K562 (cell line): Measurements from ENCODE around the gene UFC1. TPM values are rescaled to one million over a fixed set of nuclear protein-coding genes. Genes with fewer than 3 reads are reported as not detected.

Source experiments
- ARID2 ChIP-seq: fragments of 450-650 bp; IDR thresholded peaks from 2 replicates; pipeline ENCODE4 v1.6.1; 2017; ENCODE audit warnings: antibody characterized with exemption, mild to moderate bottlenecking
- KLF1 ChIP-seq: fragments of 450-650 bp; IDR thresholded peaks from 2 replicates; pipeline ENCODE4 v1.6.1; 2016; ENCODE audit warnings: missing genetic modification characterization, missing compliant biosample characterization
- MTF1 ChIP-seq: fragments of 250-450 bp; sonication (Bioruptor Pico); IDR thresholded peaks from 2 replicates; pipeline ENCODE4 v1.9.0; 2021; ENCODE audit warnings: moderate library complexity, mild to moderate bottlenecking, inconsistent platforms, borderline replicate concordance
- NFXL1 ChIP-seq: fragments of 450-650 bp; formaldehyde crosslinking; IDR thresholded peaks from 2 replicates; pipeline ENCODE4 v1.4.0; 2021; ENCODE audit warnings: mild to moderate bottlenecking
- TEAD2 ChIP-seq: fragments of 450-650 bp; IDR thresholded peaks from 2 replicates; pipeline ENCODE4 v1.6.1; 2016; ENCODE audit warnings: missing genetic modification characterization, control low read depth, missing compliant biosample characterization
- ZNF311 ChIP-seq: fragments of 250-450 bp; sonication (Bioruptor Pico); IDR thresholded peaks from 2 replicates; pipeline ENCODE4 v1.4.0; 2020; ENCODE audit warnings: mild to moderate bottlenecking, moderate library complexity
- polyA plus RNA-seq, 8 experiments: library from polyadenylated mRNA; depleted of rRNA in 4 of 8; stranded (reverse) in 5 of 8; unstranded in 3 of 8; fragments of >200 nt; fragmentation: Nextera tagmentation in 2 of 8; fragmentation: Illumina TruSeq in 1 of 8; extraction: Ambion mirVana in 2 of 8; extraction: Trizol in 1 of 8; gene quantifications; 2 replicates each; pipeline versions ENCODE4 v1.2.1 to v1.2.3, GENCODE V29; 2011 to 2014; ENCODE audit warnings: inconsistent platforms in 1 of 8, missing spikeins in 1 of 8
- total RNA-seq, 7 experiments: library from RNA; depleted of rRNA in 6 of 7; stranded (reverse); fragments of >200 nt in 6 of 7; fragmentation: Illumina TruSeq in 2 of 7; extraction: Trizol in 2 of 7; gene quantifications; 2 replicates each; pipeline versions ENCODE4 v1.2.1 to v1.2.3, GENCODE V29; 2011 to 2021; ENCODE audit warnings: low replicate concordance in 1 of 7
- TF ChIP-seq, protein P1 (sequence below), 2 experiments: fragments of 450-650 bp in 1 of 2; sonication (generic) in 1 of 2; formaldehyde crosslinking in 1 of 2; IDR thresholded peaks in 1 of 2; conservative IDR thresholded peaks in 1 of 2; 2 replicates each; pipeline versions ENCODE4 v1.6.1 to v1.8.1; 2016 to 2023; ENCODE audit warnings: mild to moderate bottlenecking in 2 of 2, moderate library complexity in 2 of 2, inconsistent platforms in 1 of 2, missing genetic modification reagents in 1 of 2
- TF ChIP-seq, protein P2 (sequence below), 2 experiments: fragments of 450-650 bp; formaldehyde crosslinking in 1 of 2; IDR thresholded peaks; 2 replicates each; pipeline versions ENCODE4 v1.4.0 to v1.6.1; 2014 to 2020; ENCODE audit warnings: mild to moderate bottlenecking in 2 of 2, borderline replicate concordance in 1 of 2, low read depth in 1 of 2
- TF ChIP-seq, protein P3 (sequence below): fragments of 250-450 bp; sonication (Bioruptor Pico); IDR thresholded peaks from 2 replicates; pipeline ENCODE4 v1.5.0; 2021
- TF ChIP-seq, protein P4 (sequence below): fragments of 450-650 bp; formaldehyde crosslinking; IDR thresholded peaks from 2 replicates; pipeline ENCODE4 v1.4.0; 2020; ENCODE audit warnings: mild to moderate bottlenecking, moderate library complexity
- TF ChIP-seq, protein P5 (sequence below), 2 experiments: IDR thresholded peaks; 2 replicates each; pipeline ENCODE4 v1.6.1; 2011; ENCODE audit warnings: borderline replicate concordance in 1 of 2, control low read depth in 1 of 2, low read depth in 1 of 2, low read length in 1 of 2, mild to moderate bottlenecking in 1 of 2, mixed read lengths in 1 of 2, moderate library complexity in 1 of 2; ENCODE audit not compliant: insufficient read depth in 1 of 2, insufficient read length in 1 of 2, poor library complexity in 1 of 2, severe bottlenecking in 1 of 2; ENCODE audit errors: extremely low read depth in 1 of 2

UFC1 gene
- total and polyA plus RNA-seq, 9 of the 15 experiments (the other 6 are each of a cell fraction or from before 2014, with no cell fraction given): 92.8 to 220 (median 161) TPM

DNA sequence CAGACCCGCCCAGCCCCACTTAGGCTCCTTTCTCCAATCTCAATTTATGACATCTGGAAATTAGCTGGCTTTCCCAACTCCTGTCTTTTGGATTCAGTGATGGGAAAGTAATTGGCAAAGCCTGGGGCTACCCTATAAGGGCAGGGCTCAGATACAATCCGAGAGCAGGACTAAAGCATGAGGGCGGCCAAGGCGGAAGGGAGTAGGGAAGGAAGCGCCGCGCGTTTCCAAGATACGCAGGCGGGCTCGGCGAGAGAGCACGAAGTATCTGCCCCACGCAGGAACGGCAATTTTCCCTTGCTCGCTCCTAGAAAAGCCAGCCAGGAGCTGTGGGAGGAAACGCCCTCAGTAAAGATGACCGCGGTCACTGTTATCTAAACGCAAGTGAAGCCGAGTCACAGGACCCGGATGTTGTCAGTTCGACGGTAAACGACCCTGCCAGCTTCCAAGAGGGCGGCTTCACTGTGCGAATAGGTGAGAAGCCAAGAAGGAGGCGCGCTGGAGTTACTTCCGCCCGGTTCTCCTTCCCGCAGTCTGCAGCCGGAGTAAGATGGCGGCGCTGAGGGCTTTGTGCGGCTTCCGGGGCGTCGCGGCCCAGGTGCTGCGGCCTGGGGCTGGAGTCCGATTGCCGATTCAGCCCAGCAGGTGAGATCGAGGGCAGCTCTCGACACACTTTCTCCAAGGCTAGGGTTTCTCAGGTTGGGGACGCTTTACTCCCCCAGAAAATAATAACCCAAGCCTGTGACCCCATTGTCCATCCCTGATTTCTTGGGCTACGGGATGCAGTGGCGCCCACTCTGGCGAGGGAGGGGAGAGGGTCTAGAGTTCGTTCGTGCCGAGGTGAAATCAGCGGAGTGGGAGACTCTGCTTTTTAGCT, 48.3 kb downstream of the UFC1 start, which contains the start of gene NDUFS2 (continued):
- TF ChIP-seq MTF1 (no peak), NFXL1 (no peak), ARID2 (no peak), KLF1 (tag) (no peak), ZNF311 (CRISPR knock-in tag) (0 out of 2 replicates have a peak, but pooled peaks have one; percentile 51), TEAD2 (tag) (no peak)
- TF ChIP-seq, protein P1, sequence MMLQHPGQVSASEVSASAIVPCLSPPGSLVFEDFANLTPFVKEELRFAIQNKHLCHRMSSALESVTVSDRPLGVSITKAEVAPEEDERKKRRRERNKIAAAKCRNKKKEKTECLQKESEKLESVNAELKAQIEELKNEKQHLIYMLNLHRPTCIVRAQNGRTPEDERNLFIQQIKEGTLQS (IDR thresholded peaks at IDR 0.05): no peak
- TF ChIP-seq, protein P1 (CRISPR knock-in tag; conservative IDR thresholded peaks at IDR 0.05): no peak; the same call in 1 of the 2 replicates
- TF ChIP-seq, protein P2, sequence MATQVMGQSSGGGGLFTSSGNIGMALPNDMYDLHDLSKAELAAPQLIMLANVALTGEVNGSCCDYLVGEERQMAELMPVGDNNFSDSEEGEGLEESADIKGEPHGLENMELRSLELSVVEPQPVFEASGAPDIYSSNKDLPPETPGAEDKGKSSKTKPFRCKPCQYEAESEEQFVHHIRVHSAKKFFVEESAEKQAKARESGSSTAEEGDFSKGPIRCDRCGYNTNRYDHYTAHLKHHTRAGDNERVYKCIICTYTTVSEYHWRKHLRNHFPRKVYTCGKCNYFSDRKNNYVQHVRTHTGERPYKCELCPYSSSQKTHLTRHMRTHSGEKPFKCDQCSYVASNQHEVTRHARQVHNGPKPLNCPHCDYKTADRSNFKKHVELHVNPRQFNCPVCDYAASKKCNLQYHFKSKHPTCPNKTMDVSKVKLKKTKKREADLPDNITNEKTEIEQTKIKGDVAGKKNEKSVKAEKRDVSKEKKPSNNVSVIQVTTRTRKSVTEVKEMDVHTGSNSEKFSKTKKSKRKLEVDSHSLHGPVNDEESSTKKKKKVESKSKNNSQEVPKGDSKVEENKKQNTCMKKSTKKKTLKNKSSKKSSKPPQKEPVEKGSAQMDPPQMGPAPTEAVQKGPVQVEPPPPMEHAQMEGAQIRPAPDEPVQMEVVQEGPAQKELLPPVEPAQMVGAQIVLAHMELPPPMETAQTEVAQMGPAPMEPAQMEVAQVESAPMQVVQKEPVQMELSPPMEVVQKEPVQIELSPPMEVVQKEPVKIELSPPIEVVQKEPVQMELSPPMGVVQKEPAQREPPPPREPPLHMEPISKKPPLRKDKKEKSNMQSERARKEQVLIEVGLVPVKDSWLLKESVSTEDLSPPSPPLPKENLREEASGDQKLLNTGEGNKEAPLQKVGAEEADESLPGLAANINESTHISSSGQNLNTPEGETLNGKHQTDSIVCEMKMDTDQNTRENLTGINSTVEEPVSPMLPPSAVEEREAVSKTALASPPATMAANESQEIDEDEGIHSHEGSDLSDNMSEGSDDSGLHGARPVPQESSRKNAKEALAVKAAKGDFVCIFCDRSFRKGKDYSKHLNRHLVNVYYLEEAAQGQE (IDR thresholded peaks at IDR 0.05; ENCODE audit: borderline replicate concordance): no peak
- TF ChIP-seq, protein P2 (CRISPR knock-in tag; IDR thresholded peaks at IDR 0.05; ENCODE audit: low read depth): peak; percentile 46; the same call in 1 of the 2 replicates
- TF ChIP-seq, protein P3, sequence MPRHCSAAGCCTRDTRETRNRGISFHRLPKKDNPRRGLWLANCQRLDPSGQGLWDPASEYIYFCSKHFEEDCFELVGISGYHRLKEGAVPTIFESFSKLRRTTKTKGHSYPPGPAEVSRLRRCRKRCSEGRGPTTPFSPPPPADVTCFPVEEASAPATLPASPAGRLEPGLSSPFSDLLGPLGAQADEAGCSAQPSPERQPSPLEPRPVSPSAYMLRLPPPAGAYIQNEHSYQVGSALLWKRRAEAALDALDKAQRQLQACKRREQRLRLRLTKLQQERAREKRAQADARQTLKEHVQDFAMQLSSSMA (CRISPR knock-in tag): no peak
- TF ChIP-seq, protein P4, sequence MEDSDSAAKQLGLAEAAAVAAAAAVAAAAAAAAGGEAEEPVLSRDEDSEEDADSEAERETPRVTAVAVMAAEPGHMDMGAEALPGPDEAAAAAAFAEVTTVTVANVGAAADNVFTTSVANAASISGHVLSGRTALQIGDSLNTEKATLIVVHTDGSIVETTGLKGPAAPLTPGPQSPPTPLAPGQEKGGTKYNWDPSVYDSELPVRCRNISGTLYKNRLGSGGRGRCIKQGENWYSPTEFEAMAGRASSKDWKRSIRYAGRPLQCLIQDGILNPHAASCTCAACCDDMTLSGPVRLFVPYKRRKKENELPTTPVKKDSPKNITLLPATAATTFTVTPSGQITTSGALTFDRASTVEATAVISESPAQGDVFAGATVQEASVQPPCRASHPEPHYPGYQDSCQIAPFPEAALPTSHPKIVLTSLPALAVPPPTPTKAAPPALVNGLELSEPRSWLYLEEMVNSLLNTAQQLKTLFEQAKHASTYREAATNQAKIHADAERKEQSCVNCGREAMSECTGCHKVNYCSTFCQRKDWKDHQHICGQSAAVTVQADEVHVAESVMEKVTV (CRISPR knock-in tag): no peak
- TF ChIP-seq, protein P5, sequence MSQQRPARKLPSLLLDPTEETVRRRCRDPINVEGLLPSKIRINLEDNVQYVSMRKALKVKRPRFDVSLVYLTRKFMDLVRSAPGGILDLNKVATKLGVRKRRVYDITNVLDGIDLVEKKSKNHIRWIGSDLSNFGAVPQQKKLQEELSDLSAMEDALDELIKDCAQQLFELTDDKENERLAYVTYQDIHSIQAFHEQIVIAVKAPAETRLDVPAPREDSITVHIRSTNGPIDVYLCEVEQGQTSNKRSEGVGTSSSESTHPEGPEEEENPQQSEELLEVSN (IDR thresholded peaks at IDR 0.05; ENCODE audit: borderline replicate concordance in 1 of 2, extremely low read depth in 1 of 2, insufficient read depth in 1 of 2, insufficient read length in 1 of 2, low read depth in 1 of 2, low read length in 1 of 2, poor library complexity in 1 of 2, severe bottlenecking in 1 of 2): peak; percentile 30 to 50
